ENCODE results near the gene SSTR4.
"Not testable (repeated sequence)": the region's sequence is repeated elsewhere in the genome, so short reads cannot be mapped to it uniquely, and the experiment has no call there.

Gene SSTR4, protein sequence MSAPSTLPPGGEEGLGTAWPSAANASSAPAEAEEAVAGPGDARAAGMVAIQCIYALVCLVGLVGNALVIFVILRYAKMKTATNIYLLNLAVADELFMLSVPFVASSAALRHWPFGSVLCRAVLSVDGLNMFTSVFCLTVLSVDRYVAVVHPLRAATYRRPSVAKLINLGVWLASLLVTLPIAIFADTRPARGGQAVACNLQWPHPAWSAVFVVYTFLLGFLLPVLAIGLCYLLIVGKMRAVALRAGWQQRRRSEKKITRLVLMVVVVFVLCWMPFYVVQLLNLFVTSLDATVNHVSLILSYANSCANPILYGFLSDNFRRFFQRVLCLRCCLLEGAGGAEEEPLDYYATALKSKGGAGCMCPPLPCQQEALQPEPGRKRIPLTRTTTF

DNA sequence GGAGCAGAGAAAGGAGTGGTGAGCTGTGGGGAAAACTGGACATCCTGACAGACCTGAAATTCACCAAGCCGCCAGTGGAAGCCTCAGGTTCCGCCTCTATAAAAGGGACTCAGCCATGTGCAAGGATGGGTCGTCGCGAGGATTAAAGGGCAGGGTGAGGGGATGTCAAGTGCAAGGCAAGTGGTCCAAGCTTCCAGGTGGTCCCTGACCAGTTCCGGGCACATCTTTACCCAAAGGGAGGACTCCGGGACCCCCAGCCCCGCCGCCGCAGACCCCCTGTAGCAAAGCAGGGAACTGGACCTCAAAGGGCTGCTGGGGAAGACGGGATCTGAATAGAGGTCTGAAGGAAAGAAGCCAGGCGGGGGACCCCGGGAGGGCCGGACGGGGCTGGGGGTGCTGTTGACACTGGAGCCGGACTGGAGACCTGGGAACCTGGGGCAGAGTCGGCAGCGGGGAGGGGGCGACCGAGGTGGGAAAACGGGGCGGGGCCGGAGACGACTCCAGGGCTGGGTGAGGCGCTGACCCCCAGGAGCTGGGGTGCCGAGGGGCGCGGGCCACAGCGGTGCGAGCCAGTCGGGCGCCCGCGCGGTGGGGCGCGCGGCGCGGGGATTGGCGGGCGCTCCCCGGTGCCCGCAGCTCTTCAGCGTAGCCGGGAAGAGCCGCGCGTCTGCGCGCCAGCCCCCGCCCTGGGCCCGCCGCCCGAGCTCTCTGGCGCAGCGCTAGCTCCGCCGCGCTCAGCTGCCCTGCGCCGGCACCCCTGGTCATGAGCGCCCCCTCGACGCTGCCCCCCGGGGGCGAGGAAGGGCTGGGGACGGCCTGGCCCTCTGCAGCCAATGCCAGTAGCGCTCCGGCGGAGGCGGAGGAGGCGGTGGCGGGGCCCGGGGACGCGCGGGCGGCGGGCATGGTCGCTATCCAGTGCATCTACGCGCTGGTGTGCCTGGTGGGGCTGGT, at the start of gene SSTR4:
Gene SSTR4, plus strand, starts transcription at position 592 of the 951 bp plus-strand sequence. Its CDS starts 172 bp downstream, at position 764.
- no peak for DNase-seq

DNA sequence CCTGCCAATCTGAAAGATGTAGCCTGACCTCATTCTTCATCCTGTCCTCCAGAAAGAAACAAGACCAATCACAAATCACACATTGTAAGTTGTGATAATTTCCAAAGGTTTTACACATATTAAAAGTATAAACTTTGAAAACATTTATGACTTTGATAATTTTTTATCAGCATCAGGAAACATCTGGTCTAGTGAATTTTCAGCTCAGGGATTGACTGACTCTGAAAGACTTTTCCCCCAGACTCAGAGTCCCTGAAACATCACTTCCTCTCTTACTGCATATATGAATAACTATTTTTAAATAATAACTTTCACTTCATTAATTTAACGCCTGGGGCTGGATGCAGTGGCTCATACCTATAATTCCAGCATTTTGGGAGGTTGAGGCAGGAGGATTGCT, 48.5 kb upstream of the SSTR4 start:
- no peak for DNase-seq

DNA sequence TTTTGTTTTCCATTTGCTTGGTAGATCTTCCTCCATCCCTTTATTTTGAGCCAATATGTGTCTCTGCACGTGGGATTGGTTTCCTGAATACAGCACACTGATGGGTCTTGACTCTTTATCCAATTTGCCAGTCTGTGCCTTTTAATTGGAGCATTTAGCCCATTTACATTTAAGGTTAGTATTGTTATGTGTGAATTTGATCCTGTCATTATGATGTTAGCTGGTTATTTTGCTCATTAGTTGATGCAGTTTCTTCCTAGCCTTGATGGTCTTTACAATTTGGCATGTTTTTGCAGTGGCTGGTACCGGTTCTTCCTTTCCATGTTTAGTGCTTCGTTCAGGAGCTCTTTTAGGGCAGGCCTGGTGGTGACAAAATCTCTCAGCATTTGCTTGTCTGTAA, 43.7 kb upstream of the SSTR4 start:
- not testable (repeated sequence) for DNase-seq

DNA sequence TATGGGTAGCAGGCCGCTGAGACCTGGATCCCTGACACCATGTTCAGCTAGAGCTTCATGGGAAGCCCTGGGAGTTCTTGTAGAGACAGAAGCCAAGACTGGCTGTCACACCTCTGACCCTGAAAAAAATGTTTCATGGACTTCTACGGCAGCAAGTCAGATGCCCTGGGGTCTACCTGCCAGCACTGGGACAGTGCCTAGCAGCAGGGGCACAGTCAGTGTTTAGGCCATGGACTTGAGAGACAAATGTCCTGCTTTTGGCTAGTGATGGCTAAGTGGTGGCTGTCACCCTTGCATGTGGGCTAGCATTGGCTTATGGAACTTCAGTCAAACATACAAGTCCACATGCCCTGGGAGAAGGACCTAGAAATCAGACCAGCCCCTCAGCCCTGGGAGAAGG, 41.3 kb upstream of the SSTR4 start:
- DNase-seq: no peak

DNA sequence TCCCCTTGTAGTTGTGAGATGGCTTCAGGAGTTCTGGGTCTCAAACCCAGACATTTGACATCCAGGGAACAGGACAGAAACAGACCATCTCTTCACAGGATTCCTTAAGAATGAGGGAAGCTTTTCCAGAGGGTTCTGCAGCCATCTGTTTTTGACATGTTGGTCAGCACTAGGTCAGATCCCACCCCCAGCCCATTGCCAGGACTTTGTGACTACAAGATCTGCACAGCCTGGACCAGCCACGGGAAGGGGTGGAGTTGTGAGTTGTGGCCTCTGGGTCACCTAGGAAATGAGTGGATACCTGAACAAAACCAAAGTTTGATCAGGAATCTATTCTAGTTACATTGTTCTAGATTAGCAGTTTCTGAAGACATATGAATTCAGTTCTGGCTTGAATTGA, 39.2 kb upstream of the SSTR4 start:
- no peak for DNase-seq

DNA sequence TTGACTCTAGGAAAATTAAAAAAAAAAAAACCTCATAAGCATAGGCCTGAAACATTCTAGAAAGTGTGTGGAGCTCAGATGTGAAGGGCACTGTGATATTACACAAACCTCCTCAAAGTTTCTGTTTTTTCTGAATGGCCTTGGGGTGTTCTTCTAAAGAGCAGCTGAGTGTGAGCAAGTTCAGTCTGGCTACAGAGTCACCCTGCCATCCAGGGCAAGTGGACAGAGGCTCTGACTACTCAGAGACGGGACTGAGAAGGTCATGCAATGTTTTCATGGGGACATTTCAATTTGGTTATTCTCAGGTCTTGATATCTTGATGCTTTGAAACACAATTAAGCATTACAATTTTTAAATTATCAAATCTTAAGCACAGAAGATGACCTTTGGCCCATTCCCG, 36.6 kb upstream of the SSTR4 start:
- DNase-seq: no peak

DNA sequence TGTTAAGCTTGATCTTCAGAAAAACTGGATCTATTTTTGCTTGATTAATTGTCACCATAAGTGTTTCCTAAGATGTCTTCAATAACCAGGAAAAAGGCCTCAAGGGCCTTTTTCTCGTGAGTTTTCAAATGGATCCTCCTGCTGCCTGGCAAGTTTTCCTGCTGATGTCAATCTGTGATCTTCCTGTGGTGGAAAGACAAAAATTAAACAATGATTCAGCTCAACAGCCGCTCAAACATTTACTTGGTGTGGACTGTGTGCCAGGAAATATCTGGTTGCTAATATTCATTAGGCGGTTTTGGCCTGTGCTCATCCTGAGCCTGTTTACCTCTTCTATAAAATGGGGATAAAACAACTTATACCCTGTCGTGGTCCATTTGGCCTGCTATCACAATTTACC, 35.4 kb upstream of the SSTR4 start:
- no peak for DNase-seq

DNA sequence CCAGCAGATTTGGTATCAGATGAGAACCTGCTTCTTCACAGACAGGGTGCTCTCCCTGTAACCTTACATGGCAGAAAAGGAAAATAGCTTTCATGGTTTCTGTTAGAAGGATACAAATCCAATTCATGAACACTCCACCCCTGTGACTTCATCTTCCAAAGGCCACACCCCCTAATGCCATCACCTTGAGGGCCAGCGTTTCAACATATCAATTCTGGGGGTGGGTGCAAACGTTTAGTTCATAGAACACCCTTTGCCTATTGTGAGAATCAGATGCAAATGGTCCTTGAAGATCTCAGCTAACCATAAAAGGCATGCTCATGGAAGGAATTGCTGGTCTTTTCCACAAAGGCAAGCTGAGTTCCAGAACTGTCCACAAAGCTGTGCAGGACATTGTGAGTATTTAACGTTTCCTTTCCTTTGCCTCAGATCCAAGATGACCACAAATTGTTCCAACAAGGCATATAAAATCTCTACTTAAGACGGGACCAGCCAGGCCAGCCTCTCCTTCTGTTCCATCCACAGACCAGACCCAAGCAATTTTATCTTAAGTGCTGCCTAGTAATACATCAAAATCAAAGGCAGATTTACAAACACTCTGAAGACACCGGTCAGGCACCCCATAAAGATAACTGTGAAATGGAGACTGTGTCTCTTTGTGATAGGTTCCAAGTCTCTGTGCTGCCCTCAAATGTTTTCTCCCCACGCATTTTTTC, 34.7 kb upstream of the SSTR4 start:
- DNase-seq: no peak

DNA sequence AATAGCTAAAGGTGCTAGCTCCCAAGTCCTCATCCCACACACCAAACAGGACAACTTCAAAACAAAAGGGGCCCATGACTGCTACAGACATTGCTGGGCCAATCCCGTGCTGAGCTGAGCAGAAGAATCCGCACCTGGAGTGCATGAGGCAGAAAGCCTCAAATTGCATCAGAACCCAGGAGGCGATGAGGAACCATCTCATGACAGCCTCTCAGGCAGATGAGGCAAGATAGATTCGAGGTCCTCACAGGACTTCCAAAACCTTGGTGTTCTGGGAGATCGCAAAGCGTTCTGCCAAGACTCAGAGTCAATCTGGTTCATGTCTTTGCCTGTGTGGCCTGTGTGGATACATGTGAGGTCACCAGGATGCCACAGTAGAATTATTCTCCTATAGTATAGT, 32.8 kb upstream of the SSTR4 start:
- DNase-seq: no peak

DNA sequence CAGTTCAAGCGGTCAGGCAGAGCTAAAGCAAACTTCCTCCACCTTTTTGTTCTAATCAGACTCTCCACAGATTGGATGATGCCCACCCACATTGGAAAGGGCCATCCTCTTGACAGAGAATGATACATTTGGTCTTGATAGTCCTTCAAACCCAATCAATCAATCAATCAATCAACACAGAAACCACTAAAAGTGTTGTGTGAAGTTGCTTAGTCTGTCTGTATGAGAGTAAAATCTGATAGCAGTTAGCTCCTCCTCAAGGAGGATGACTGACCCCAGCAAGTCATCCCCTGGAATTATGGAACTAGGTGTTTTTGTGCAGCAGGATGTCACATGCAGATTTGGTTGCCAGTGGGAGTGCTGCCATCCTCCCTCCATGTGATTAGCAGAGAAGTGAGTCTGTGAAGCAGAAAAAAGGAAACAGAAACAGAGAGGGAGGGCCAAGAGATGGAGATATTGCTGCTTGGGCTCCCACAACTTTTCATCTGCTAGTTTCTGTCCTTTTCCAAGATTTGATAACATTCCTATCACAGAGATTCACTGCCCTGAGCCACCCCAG, 32.0 kb upstream of the SSTR4 start:
- DNase-seq: no peak

DNA sequence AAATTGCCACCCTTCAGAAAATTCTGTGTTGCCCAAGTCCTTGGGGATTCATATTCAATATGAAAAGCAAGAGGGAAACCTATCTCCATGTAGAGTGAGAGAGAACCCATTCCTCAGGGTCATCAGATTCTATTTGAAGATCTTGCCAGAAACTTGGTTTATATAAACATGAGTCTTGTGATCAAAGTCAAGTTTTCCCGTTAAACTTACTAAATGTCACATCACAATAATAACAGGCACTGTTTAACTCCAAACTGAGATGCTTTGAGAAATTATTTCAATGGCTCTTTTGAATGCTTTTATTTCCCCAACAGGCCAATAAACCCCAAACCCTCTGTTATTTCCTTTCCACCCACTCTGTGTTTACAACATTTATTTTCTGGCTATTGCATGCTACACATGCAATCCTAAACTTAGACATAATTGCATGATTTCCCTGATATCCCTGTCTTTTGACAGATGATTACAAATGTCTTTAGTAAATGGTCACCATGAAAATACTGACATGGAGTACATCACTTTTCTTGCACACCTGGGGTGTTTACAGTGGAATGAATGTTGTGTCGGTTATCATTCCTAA, 31.1 kb upstream of the SSTR4 start:
- DNase-seq: no peak

DNA sequence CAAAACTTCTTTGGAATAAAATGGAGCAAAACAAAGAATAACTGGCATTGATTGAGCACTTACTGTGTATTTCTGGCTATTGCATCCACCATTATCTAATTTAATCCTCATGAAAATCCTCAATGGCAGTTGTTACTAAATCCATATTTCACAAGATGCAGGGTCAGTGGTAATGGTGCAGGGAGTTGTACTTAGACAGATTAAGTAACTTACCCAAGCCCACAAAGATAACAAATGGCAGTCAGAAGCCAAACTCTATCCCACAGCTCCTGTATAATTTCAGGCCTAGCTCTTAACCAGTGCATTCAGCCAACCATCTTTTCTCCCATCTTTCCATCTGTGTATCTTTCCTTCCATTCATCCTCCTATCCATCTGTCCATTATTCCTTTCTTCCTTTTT, 29.3 kb upstream of the SSTR4 start:
- no peak for DNase-seq

DNA sequence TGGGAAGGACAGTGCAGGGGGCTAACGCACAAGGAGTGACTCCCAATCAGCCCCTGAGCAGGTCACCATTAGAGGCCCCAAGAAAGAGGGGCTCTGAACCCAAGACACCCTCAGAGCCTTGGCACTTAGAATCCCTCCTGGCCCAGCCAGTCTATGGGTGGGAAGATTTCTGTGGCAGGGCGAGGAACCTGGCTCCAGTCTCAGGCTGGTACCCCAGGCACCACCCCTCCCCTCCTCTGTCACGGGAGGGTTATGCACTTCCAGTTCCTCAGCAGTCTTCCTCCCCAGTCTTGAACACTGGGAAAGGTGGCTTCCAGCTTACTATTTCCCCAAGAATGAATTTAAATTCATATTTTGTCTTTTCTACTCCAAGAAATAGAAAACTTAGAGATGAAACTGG, 27.6 kb upstream of the SSTR4 start:
- no peak for DNase-seq

DNA sequence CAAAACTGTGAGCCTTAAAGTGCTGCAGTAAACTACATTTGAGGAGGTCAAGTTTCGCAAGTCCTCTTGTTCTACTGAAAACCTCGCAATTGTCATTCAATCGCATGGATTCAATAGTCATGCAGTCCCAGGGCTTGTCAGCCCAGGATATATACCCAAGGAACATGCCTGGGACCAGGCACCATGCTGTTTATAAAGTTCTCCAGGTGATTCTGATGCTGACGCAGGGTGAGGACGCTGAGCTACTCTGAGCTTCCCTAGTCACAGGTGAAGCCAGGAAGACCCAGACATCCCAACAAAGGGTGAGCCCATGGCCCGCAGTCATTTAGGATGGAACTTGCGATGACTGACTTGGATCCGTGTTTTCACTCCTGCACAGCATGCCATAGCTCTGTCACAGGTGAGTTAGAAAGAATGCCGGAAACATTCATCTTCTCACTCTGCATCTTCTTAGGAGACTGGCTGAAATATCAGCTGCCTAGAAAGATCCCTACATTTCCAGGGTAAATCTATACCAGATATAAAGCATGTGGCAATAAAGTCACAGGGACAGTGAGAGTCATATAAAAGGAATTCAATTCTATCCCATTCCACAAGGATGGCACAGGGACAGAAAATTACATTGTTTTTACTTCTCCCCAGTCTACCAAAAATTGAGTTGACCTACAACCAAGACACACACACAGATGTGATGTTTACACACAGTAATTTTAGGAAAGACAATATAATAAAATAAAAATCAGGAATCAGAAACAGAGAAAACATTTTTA, 27.0 kb upstream of the SSTR4 start:
- DNase-seq: no peak

DNA sequence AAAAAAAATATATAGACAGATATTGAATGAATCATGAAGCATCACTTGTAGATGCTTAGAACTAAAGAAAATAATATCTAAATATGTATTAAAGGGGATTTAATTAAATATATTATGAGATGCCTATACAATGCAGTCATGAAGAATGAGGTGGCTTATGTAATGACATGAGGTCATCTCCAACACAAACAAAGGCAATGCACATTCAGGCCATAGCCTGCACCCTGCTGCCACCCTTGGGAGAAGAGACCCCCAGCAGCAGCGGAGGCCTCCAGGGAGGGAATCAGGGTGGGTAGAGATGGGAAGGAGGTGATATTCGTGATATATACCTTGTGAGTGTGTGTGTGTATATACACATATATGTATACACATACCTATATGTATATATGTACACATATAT, 26.4 kb upstream of the SSTR4 start:
- DNase-seq: no peak

DNA sequence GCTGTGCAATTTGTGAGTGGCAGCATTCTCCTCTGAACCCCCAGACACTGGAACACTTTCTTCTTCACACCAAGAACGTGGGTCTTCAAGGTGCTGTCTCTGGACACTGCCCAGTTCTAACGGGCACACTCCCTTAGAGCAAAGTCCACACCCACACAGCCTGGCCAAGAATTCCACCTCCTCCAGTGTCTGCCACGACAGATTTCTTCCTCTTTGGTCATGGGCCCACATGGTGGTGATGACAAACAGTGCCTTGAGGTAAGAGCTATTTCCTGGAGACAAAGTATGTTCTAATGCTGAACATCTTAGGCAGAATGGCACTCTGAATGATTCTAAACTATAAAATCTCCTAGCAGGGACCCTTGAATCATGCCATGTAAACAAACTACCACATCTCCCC, 25.5 kb upstream of the SSTR4 start:
- DNase-seq: no peak

DNA sequence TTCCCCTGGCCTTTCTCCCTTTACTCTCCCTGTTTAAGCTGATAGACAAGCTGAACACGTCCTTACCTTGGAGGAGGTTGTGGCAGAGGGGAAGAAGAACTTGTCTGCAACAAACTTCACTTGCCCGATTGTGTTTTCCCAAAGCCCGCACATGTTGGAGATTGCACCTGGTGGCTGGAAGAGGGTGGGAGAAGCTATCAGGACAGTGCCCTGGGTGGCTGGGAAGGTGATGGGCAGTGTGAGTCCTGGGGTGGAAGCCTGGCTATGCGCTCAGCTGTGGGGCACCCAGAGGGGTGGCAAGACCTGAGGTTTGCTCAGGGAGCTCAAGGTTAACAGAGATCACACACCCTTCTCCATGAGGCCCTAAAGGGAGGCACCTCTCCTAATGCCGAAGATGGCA, 25.0 kb upstream of the SSTR4 start:
- no peak for DNase-seq

DNA sequence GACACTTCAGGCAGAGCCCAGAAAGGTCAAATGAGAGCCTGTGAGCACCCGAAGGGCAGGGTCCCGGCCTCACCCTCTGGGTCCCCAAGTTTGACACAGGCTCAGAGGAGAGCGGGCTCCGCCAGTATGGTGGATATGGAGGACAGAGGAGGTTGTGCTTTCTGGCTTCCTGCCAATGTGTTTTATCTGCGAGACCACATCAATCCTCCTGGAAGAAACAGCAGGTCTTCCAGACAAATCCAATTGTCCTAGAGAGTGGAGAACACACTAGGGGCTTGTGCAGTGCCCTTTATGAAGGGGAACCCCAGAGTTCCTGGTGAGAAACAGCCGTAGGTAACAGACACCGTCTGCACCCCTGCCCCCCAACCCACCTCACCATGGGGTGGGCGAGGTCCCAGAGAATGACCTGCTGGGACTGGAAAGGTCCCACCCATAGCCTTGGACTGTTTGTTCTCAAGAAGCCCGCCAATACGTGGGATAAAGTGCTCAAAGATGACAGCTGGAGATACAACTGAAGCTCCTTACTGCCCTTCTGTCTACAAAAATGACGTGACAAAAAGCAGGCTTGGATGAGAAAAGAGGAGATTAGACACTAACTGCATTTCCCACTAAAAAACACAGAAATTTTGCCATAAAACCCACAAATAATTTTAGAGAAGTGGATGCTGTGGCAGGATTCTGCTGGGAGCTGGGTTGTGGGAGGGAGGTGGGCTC, 23.9 kb upstream of the SSTR4 start:
- DNase-seq: no peak

DNA sequence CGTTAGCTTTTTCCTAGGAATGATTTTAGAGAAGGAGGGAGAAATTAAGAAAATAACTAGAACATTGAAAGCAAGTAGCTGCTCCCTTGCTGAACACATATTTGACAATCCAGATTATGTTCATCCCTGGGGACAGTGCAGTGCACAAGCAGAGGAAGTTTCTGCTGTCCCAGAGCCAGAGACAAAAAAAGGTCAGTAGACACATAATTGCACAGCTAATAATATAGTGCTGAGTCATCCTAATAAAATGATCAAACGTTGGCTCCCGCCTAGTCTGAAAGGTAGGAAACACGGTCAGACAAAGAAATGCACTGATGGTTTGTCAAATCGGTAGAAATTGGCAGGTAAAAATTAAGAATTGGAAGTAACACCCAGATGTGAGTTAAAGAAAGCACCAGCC, 21.7 kb upstream of the SSTR4 start:
- DNase-seq: no peak

DNA sequence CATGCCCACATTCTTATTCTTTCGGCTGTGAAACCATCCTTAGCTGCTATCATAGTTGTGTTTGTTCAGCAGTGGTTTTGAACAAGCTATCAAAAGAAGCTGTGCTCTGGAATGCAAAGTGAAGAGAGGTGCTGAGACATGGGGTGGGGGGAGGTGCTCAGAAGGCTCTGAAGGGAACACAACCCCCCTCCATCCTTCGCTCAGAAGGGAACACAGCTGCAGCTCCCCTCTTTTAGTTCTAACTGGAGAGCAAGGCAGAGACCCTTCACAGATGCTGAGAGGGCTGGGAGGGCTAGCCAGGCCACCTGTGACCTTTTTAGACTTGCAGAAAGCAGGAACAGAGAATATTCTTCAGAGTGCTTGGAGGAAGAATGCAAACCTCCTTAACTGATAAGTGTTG, 17.6 kb upstream of the SSTR4 start:
- DNase-seq: no peak

DNA sequence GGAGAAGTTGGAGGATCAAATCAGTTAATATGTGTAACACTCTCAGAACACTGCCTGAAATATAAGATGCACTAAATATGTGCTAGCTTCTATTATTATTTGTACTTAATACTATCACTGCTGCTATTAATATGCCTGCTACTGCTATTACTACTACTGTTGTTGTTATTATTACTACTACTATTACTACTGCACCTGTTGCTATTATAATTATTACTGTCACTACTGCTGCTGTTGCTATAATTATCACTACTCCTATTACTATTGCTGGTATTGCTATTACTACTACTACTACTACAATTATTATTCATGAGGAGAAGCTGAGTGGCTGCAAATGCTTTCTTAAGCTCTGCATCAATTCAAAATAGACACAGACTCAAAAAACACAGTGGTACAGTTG, 16.7 kb upstream of the SSTR4 start:
- no peak for DNase-seq
